HG03520 (cell line): ENCODE results near the gene CD74.
"Not testable (repeated sequence)": the region's sequence is repeated elsewhere in the genome, so short reads cannot be mapped to it uniquely, and the experiment has no call there.

Source experiments
- ATAC-seq: cut with Tn5 transposase; IDR thresholded peaks from one replicate; pipeline ENCODE4 v1.9.1; 2021; ENCODE audit warnings: mild to moderate bottlenecking, moderate library complexity; ENCODE audit not compliant: unreplicated experiment

Gene CD74

DNA sequence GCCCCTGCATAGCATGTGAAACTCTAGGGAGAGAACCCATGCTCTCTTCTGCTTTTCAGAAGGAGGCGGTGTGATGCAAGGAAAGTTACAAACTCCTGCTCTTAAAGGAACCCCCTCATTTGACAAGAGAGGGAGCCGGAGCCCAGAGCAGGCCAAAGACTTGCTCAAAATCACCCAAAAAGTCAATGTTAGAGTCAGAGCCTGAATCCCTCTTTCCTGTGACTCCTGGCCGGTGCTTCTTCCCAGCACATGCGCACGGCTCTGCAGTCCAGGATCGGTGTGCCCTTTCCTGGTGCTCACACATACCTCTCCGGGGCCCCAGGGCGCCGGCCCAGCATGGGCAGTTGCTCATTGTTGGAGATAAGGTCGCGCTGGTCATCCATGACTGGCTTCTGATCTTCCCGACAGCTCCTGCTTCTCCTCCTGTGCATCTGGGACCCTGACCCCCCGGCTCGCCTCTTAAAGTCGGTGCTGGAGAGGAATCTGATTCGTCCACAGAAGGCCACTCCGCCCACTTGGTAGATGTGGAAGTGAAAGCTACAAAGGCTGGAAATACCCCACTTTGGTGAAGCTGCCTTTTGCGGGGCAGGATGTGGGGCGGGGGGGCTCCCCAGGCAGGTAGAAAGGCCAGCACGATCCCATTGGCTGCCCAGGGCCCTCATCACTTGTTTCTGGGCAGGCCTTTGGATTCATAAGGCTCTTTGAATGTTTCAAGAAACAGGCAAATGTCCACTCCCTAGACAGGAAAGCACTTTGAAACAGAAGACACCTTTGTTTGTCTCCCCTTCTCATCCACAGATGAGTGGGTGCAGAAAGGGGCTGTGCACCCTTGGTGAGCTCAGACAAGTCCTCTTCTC is at the start of gene CD74:
Gene CD74 (minus strand): TSS at position 592 of the 857 bp plus-strand sequence. CDS start 161 bp downstream, at position 431.
- peak; percentile 61 for ATAC-seq

GRCh38 chr5:150461231-150461630 is 48.5 kb upstream of the CD74 start:
- ATAC-seq: peak; percentile 89

DNA sequence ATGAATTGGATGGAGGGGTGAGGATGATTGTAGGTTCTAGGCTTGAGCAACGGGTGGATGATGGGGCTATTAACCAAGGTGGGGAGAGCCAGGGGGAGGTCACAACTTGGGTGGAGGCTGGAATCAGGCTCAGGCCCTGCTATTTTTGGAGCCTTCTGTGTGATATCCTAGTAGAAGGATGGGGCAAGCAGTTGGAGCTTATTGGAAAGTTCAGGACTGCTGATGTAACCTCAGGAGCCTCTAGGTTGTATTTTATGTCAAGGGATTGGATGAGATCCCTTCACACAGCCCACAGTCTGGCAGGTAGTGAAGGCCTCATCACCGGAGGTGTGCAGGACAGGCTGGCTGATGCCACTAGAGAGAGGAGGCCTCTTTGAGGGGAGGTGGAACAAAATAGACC is 48.1 kb upstream of the CD74 start:
- no peak for ATAC-seq

DNA sequence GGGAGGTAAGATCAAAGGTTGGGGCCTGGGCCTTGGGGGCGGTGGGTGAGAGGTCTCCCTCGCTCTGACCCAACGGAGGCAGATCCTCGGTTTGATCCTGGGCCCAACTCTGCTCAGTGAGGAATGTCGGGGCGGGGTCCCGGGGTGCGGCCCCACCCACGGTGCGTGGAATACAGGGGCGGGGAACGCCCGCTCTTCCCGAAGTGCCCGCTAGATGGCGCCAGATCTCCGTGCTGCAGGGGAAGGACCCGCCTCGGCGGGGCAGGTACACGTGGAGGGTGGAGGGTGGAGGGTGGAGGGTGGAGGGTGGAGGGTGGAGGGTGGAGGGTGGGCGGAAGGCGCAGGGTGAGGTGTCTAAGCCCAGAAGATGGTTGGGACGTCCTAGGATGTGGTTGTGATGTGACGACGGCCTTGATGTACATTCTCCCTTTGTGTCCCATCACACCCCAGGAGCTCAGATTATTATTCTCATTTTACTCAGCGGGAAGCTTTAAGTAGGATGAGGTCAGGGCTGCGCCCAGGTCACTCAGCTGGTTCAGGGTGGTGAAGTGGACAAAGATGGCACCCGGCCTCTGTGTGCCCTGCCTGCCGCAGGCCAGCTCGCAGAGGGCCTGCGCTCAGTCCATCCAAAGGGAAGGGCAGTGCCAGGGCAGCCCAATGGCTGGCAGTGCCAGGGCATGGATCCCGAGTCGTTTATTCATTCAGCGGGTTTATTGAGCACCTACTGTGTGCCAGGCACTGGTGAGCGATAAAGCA is 46.3 kb upstream of the CD74 start:
- peak; percentile 63 for ATAC-seq

DNA sequence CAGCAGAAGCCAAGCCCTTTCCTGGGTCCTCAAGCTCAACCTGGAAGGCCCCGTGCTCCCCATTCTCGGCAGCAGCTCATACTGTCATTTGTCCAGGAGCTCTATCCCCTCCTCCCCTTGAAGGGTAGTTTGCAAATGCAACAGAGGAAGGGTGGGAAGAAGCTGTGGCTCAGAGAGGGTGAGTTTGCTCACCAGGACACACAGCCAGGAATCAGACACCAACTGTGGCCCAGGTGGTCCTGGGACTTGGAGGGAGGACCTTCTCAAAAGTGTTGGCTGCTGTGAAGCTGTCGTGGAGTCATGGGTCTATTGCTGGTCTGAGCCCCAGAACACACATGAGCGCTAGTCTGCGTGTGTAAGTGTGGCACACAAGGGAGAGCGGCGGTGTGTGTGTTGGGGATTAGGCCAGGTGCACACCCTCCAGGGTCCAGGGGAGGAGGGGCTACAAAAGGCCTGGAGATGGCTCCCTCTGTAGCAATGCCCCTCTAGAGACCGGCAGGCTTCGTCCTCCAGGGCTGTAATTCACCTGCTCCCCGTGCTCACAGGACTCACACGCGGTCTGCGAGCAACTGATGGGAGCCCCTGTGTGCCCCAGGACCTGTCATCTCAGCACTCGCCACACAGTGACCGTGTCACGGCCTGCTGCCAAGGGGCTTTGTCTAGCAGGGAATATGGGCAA is 45.0 kb upstream of the CD74 start:
- no peak for ATAC-seq

- no peak for ATAC-seq
Measured at GRCh38 chr5:150457121-150457520, 44.4 kb upstream of the CD74 start.

DNA sequence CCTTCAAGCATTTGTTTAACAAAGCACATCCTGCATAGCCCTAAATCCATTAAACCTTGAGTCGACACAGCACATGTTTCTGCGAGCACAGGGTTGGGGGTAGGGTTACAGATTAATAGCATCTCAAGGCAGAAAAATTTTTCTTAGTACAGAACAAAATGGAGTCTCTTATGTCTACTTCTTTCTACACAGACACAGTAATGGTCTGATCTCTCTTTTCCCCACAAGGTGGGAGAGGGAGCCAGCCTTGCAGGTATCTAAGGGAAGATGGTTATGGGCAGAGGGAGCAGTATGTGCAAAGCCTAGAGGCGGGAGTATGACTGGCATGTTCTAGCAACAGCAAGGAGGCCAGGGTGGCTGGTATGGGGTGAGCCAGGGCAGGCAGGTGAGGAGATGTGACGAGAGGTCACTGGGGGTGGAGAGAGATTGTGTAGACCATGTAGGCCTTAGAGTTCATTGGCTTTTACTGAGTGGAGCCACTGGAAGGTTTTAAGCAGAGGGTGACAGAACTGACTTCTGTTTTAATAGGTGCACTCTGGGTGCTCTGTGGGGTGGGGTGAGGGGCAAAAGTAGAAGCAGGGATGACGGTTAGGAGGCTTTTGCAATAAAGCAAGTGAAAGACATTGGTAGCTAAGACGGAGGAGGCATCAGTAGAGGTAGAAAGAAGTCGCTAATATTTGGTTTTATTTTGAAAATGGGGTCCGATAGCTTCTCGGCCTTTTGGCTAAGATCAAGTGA is 42.0 kb upstream of the CD74 start:
- ATAC-seq: no peak

DNA sequence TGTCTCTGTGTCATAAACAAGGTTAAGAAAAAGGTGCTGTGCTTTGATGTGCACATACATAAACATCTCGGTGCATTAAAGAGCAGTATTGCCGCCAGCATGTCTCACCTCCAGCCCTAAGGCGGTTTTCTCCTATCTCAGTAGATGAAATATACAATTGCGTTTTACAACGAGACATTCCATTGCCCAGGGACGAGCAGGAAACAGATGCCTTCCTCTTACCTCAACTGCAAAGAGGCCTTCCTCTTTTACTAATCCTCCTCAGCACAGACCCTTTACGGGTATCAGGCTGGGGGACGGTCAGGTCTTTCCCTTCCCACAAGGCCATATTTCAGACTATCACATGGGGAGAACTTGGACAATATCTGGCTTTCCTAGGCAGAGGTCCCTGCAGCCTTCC is 41.3 kb upstream of the CD74 start:
- not testable (repeated sequence) for ATAC-seq

DNA sequence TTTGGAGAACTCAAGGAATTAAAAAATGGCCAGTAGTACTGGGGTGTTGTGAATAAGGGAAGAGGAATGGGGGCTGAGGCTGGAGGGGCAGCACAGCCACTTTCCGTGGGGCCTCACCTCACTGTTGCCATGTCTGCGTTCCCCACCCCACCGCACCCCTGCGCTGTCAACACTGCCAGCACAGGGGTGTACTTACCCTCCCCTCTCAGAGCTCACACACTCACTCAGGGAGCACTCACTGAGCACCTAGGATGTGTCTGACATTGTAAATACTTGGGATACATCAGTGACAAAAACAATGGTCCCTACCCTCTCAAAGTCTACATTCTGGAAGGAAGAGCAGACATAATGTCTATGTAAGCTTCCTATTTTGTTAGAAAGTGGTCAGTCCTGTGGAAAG is 40.2 kb upstream of the CD74 start:
- ATAC-seq: no peak

- ATAC-seq: no peak
Measured at GRCh38 chr5:150451594-150451993, 38.9 kb upstream of the CD74 start.

DNA sequence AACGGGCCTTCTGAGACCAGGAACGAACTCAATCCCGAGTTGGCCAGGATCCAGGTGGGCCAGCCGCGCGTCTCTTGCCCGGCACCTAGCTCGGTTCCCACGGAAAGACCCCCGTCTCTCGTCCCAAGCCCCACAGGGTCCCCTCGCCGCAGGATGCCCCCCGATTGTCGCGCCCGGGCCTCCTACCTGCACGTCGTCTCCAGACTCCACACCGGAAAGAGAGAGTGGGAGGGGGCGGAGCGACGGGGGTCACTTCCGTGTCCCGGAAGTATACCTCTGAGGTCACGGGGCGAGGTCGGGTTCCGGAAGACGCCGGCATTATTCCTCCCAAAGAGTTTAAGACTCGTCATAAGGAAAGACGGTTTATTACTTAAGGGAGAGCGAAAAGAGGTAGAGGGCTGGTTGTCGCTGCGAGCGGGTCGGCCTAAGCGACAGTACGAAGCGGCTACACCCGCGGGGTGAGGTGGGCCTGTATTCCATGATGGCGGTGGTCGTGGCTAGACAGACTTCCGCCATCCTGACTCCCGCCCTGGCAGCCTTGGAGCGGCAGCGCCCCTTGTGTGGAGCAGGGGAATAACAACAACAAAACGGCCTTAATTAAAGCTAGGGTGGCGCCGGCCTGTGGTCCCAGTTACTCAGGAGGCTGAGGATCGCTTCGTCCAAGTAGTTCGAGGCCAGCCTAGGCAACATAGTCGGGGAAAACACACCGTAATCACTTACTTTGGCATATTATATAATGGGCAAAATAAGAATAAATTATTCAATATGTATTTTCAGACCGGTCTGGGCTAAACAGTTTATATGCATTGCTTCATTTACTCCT is 37.0 kb upstream of the CD74 start, which contains the start of gene RPS14:
Gene RPS14 (minus strand): TSS at position 223 of the 823 bp plus-strand sequence. CDS start 2,006 bp downstream, outside the sequence.
- peak; percentile 83 for ATAC-seq

DNA sequence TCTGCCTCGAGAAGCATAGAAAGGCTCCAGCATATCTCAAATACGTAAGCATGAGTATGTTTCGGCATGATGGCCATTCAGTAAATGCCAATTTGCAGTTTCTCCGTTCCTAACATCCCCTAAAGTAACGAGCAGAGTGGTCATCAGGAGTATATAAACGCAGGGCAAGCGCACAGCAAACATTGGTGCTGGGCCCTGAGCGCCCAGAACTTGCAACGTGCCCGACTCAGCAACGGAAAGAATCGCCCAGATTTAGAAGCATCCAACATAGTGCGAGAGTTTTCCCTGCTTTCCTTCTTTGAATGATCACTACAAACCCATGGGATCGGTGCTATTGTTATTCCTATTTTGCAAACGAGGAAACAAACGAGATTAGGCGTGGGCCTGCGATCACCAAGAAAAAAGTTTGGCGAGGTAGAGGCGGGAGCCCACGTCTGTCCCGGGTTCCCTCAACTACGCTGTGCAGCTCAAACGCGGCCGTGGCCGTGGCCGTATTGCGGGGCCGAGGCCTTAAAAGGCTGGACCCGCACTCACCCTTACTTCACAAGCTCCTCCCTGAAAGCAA is 36.3 kb upstream of the CD74 start:
- ATAC-seq: peak; percentile 30

DNA sequence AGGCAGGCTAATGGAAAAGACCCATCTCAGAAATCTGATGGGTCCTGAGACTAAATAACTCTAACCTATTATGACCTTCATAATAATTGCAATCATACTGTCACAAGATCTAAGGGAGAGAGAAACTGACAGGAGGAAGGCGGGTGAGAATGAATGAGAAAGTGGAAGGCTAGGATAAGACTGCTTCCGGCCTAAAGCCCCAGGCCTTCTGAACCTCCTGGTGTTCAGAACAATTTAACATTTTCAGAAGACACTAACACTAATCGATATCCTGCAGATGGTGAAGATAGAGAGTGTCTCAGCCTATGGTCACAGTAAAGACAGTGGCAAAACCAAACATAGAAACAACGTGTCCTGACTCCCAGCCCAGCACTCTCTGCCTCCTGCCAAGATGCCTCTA is 35.6 kb upstream of the CD74 start:
- no peak for ATAC-seq

GRCh38 chr5:150447188-150447587 is 34.5 kb upstream of the CD74 start:
- ATAC-seq: no peak

- no peak for ATAC-seq
Measured at GRCh38 chr5:150446583-150446982, 33.9 kb upstream of the CD74 start.

GRCh38 chr5:150446088-150446487 is 33.4 kb upstream of the CD74 start:
- ATAC-seq: no peak

DNA sequence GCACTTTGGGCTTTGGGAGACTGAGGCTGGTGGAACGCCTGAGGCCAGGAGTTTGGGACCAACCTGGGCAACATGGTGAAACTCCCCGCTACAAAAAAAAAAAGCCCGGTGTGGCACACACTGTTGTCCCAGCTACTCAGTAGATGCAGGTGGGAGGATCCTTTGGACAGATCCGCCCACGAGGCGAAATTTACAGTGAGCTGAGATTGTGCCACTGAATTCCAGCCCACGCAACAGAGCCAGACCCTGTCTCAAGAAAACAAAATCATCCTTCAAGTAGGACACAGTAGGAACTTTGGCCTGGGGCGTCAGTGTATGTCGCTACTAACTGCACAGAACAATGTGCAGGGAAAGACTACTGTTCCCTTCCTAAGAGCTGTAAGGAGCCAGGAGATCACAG is 32.1 kb upstream of the CD74 start:
- no peak for ATAC-seq

GRCh38 chr5:150443242-150444075 is 30.7 kb upstream of the CD74 start:
- ATAC-seq: no peak

- ATAC-seq: no peak
Measured at GRCh38 chr5:150442699-150443080, 30.0 kb upstream of the CD74 start.
